ENCODE results near the gene PROC. TPM values are rescaled to one million over a fixed set of nuclear protein-coding genes. Genes with fewer than 3 reads are reported as not detected.

PROC gene
- total RNA-seq, 1 donor from 2014 or later, result 1.0 TPM

GRCh38 chr2:127415593-127416505 is 2.4 kb upstream of the PROC start:
- H3K4me3 ChIP-seq (ENCODE audit: insufficient read depth, low read depth, low read length), result no peak overlapping the region
- Mint-ChIP-seq H3K4me3 (ENCODE audit: unreplicated experiment) (no peak overlapping the region), H3K36me3 (ENCODE audit: low read depth, unreplicated experiment) (no peaks in the 10 kb centered on the region), H3K9me3 (ENCODE audit: unreplicated experiment) (no peaks in the 10 kb centered on the region), H3K4me1 (ENCODE audit: low read depth, unreplicated experiment) (peaks cover 36% of the 10 kb centered on the region), H3K27me3 (ENCODE audit: low read depth, unreplicated experiment) (peaks cover 36% of the 10 kb centered on the region), H3K27ac (ENCODE audit: unreplicated experiment) (no peak overlapping the region)
- H3K4me1 ChIP-seq (ENCODE audit: insufficient read depth, low read length), result peaks cover 39% of the 10 kb centered on the region
- H3K27me3 ChIP-seq (ENCODE audit: insufficient read depth, low read length), result peaks cover 2% of the 10 kb centered on the region
- no peaks in the 10 kb centered on the region for H4K20me1 ChIP-seq (ENCODE audit: insufficient read depth, low read length)
- no peak for DNase-seq (ENCODE audit: low read depth)
- FAIRE-seq, result no peak
- H3K9ac ChIP-seq (ENCODE audit: low read length), result peak overlapping the region; percentile 17
- H2AFZ ChIP-seq (ENCODE audit: low read depth, low read length), result peak overlapping the region; percentile 80
- no peaks in the 10 kb centered on the region for H3K9me3 ChIP-seq (ENCODE audit: insufficient read depth, low read depth, low read length)
- no peaks in the 10 kb centered on the region for H3K36me3 ChIP-seq (ENCODE audit: insufficient read depth, low read length)
- H3K79me2 ChIP-seq (ENCODE audit: insufficient read depth, low read length), result no peaks in the 10 kb centered on the region
- no peak for TF ChIP-seq EZH2 (IDR thresholded peaks at IDR 0.05; ENCODE audit: insufficient read depth, low read length)
- TF ChIP-seq CTCF (IDR thresholded peaks at IDR 0.05; ENCODE audit: insufficient read depth, low read depth, low read length), result peak; percentile 26
- H3K4me2 ChIP-seq (ENCODE audit: low read length), result peak overlapping the region; percentile 82
- no peak overlapping the region for H3K27ac ChIP-seq (ENCODE audit: low read depth, low read length)

GRCh38 chr2:127416506-127417001 is 1.7 kb upstream of the PROC start:
- no peaks in the 10 kb centered on the region for H3K9me3 ChIP-seq (ENCODE audit: insufficient read depth, low read depth, low read length)
- peak overlapping the region; percentile 3 for H3K9ac ChIP-seq (ENCODE audit: low read length)
- Mint-ChIP-seq H3K27ac (ENCODE audit: unreplicated experiment) (peak overlapping the region; percentile 41), H3K4me1 (ENCODE audit: low read depth, unreplicated experiment) (peaks cover 29% of the 10 kb centered on the region), H3K9me3 (ENCODE audit: unreplicated experiment) (no peaks in the 10 kb centered on the region), H3K27me3 (ENCODE audit: low read depth, unreplicated experiment) (peaks cover 43% of the 10 kb centered on the region), H3K36me3 (ENCODE audit: low read depth, unreplicated experiment) (no peaks in the 10 kb centered on the region), H3K4me3 (ENCODE audit: unreplicated experiment) (peak overlapping the region; percentile 54)
- no peak for TF ChIP-seq CTCF (IDR thresholded peaks at IDR 0.05; ENCODE audit: insufficient read depth, low read depth, low read length)
- no peak for TF ChIP-seq EZH2 (IDR thresholded peaks at IDR 0.05; ENCODE audit: insufficient read depth, low read length)
- peaks cover 2% of the 10 kb centered on the region for H3K27me3 ChIP-seq (ENCODE audit: insufficient read depth, low read length)
- no peaks in the 10 kb centered on the region for H4K20me1 ChIP-seq (ENCODE audit: insufficient read depth, low read length)
- peak overlapping the region; percentile 80 for H2AFZ ChIP-seq (ENCODE audit: low read depth, low read length)
- H3K4me2 ChIP-seq (ENCODE audit: low read length), result peak overlapping the region; percentile 82
- H3K4me1 ChIP-seq (ENCODE audit: insufficient read depth, low read length), result peaks cover 32% of the 10 kb centered on the region
- H3K27ac ChIP-seq (ENCODE audit: low read depth, low read length), result no peak overlapping the region
- H3K79me2 ChIP-seq (ENCODE audit: insufficient read depth, low read length), result no peaks in the 10 kb centered on the region
- H3K36me3 ChIP-seq (ENCODE audit: insufficient read depth, low read length), result no peaks in the 10 kb centered on the region
- no peak for DNase-seq (ENCODE audit: low read depth)
- H3K4me3 ChIP-seq (ENCODE audit: insufficient read depth, low read depth, low read length), result no peak overlapping the region
- no peak for FAIRE-seq

- Mint-ChIP-seq H3K4me1 (ENCODE audit: low read depth, unreplicated experiment) (peaks cover 25% of the 10 kb centered on the region), H3K9me3 (ENCODE audit: unreplicated experiment) (no peaks in the 10 kb centered on the region), H3K36me3 (ENCODE audit: low read depth, unreplicated experiment) (no peaks in the 10 kb centered on the region), H3K27me3 (ENCODE audit: low read depth, unreplicated experiment) (peaks cover 51% of the 10 kb centered on the region), H3K4me3 (ENCODE audit: unreplicated experiment) (no peak overlapping the region), H3K27ac (ENCODE audit: unreplicated experiment) (no peak overlapping the region)
- no peak for DNase-seq (ENCODE audit: low read depth)
- Histone ChIP-seq H3K4me1 (ENCODE audit: insufficient read depth, low read length) (peaks cover 26% of the 10 kb centered on the region), H3K36me3 (ENCODE audit: insufficient read depth, low read length) (no peaks in the 10 kb centered on the region), H3K9me3 (ENCODE audit: insufficient read depth, low read depth, low read length) (no peaks in the 10 kb centered on the region), H3K4me2 (ENCODE audit: low read length) (no peak overlapping the region), H2AFZ (ENCODE audit: low read depth, low read length) (no peak overlapping the region), H3K9ac (ENCODE audit: low read length) (no peak overlapping the region), H4K20me1 (ENCODE audit: insufficient read depth, low read length) (no peaks in the 10 kb centered on the region), H3K79me2 (ENCODE audit: insufficient read depth, low read length) (no peaks in the 10 kb centered on the region), H3K27ac (ENCODE audit: low read depth, low read length) (no peak overlapping the region), H3K27me3 (ENCODE audit: insufficient read depth, low read length) (peaks cover 8% of the 10 kb centered on the region), H3K4me3 (ENCODE audit: insufficient read depth, low read depth, low read length) (no peak overlapping the region)
- FAIRE-seq, result no peak
- TF ChIP-seq EZH2 (IDR thresholded peaks at IDR 0.05; ENCODE audit: insufficient read depth, low read length) (no peak), CTCF (IDR thresholded peaks at IDR 0.05; ENCODE audit: insufficient read depth, low read depth, low read length) (no peak)
These were observed 821 bp upstream of the PROC start for GRCh38 chr2:127417406-127417805.

All from astrocyte (in vitro differentiated cells and primary cell).